ENCODE results near the gene NBPF8.
"Not testable (repeated sequence)": the region's sequence is repeated elsewhere in the genome, so short reads cannot be mapped to it uniquely, and the experiment has no call there.

Gene NBPF8

GRCh38 chr1:120391365-120391764 is 23.5 kb upstream of the NBPF8 start:
- H3K36me3 ChIP-seq (ENCODE audit: control insufficient read depth in 1 of 2, insufficient read depth in 2 of 2, low read depth in 1 of 2, low read length in 2 of 2); H3K4me2 ChIP-seq (ENCODE audit: low read length, poor library complexity, severe bottlenecking); H3K79me1 ChIP-seq (replicated peaks; ENCODE audit: low read length, poor library complexity, severe bottlenecking); H3K4me1 ChIP-seq (ENCODE audit: control insufficient read depth, insufficient read depth, low read depth, low read length); H2BK15ac ChIP-seq (ENCODE audit: low read depth, poor library complexity, severe bottlenecking); H2BK120ac ChIP-seq (ENCODE audit: low read depth, low read length); H3K4ac ChIP-seq (ENCODE audit: low read depth in 1 of 2, low read length in 2 of 2); H3K23ac ChIP-seq (ENCODE audit: low read length in 2 of 2); DNase-seq; H3K9me3 ChIP-seq (ENCODE audit: control insufficient read depth, low read length); H3K27ac ChIP-seq (ENCODE audit: low read length, poor library complexity, severe bottlenecking); H3K9ac ChIP-seq (ENCODE audit: low read length); H2BK5ac ChIP-seq (ENCODE audit: low read depth, low read length, poor library complexity, severe bottlenecking); H4K91ac ChIP-seq (ENCODE audit: low read length); H4K8ac ChIP-seq (ENCODE audit: low read length); H2AK5ac ChIP-seq (ENCODE audit: low read length, severe bottlenecking); H3K27me3 ChIP-seq (ENCODE audit: control insufficient read depth in 1 of 2, insufficient read depth in 1 of 2, low read length in 2 of 2); H3K18ac ChIP-seq (ENCODE audit: low read depth in 1 of 2, low read length in 2 of 2); H2BK12ac ChIP-seq (ENCODE audit: low read length in 2 of 2); H2AFZ ChIP-seq (ENCODE audit: low read depth, low read length); H3K4me3 ChIP-seq (ENCODE audit: insufficient read depth in 1 of 2, low read depth in 1 of 2, low read length in 2 of 2); H3K14ac ChIP-seq (ENCODE audit: low read length in 2 of 2): not testable (repeated sequence)
- 96% methylated on average over 3 of the region's 4 CpGs for WGBS

- not testable (repeated sequence) for H3K27ac ChIP-seq (ENCODE audit: low read length, poor library complexity, severe bottlenecking); H3K9ac ChIP-seq (ENCODE audit: low read length); H3K36me3 ChIP-seq (ENCODE audit: control insufficient read depth in 1 of 2, insufficient read depth in 2 of 2, low read depth in 1 of 2, low read length in 2 of 2); H3K23ac ChIP-seq (ENCODE audit: low read length in 2 of 2); H3K4ac ChIP-seq (ENCODE audit: low read depth in 1 of 2, low read length in 2 of 2); H3K9me3 ChIP-seq (ENCODE audit: control insufficient read depth, low read length); H2BK5ac ChIP-seq (ENCODE audit: low read depth, low read length, poor library complexity, severe bottlenecking); H3K27me3 ChIP-seq (ENCODE audit: control insufficient read depth in 1 of 2, insufficient read depth in 1 of 2, low read length in 2 of 2); H2BK120ac ChIP-seq (ENCODE audit: low read depth, low read length); H3K79me1 ChIP-seq (replicated peaks; ENCODE audit: low read length, poor library complexity, severe bottlenecking); H2AK5ac ChIP-seq (ENCODE audit: low read length, severe bottlenecking); H3K4me2 ChIP-seq (ENCODE audit: low read length, poor library complexity, severe bottlenecking); H2BK15ac ChIP-seq (ENCODE audit: low read depth, poor library complexity, severe bottlenecking); DNase-seq; H3K18ac ChIP-seq (ENCODE audit: low read depth in 1 of 2, low read length in 2 of 2); H3K14ac ChIP-seq (ENCODE audit: low read length in 2 of 2); H3K4me3 ChIP-seq (ENCODE audit: insufficient read depth in 1 of 2, low read depth in 1 of 2, low read length in 2 of 2); H2BK12ac ChIP-seq (ENCODE audit: low read length in 2 of 2); H4K8ac ChIP-seq (ENCODE audit: low read length); H3K4me1 ChIP-seq (ENCODE audit: control insufficient read depth, insufficient read depth, low read depth, low read length); H4K91ac ChIP-seq (ENCODE audit: low read length); H2AFZ ChIP-seq (ENCODE audit: low read depth, low read length)
- no CpG with 5 or more reads among the region's 13 CpGs for WGBS
Measured at GRCh38 chr1:120393316-120394232, 21.3 kb upstream of the NBPF8 start.

- not testable (repeated sequence) for H3K23ac ChIP-seq (ENCODE audit: low read length in 2 of 2); H3K9ac ChIP-seq (ENCODE audit: low read length); H4K8ac ChIP-seq (ENCODE audit: low read length); H4K91ac ChIP-seq (ENCODE audit: low read length); H2BK120ac ChIP-seq (ENCODE audit: low read depth, low read length); H2AK5ac ChIP-seq (ENCODE audit: low read length, severe bottlenecking); H2AFZ ChIP-seq (ENCODE audit: low read depth, low read length); H3K4ac ChIP-seq (ENCODE audit: low read depth in 1 of 2, low read length in 2 of 2); H2BK5ac ChIP-seq (ENCODE audit: low read depth, low read length, poor library complexity, severe bottlenecking); H3K4me1 ChIP-seq (ENCODE audit: control insufficient read depth, insufficient read depth, low read depth, low read length); H3K27me3 ChIP-seq (ENCODE audit: control insufficient read depth in 1 of 2, insufficient read depth in 1 of 2, low read length in 2 of 2); H3K18ac ChIP-seq (ENCODE audit: low read depth in 1 of 2, low read length in 2 of 2); H3K27ac ChIP-seq (ENCODE audit: low read length, poor library complexity, severe bottlenecking); H3K79me1 ChIP-seq (replicated peaks; ENCODE audit: low read length, poor library complexity, severe bottlenecking); H3K4me2 ChIP-seq (ENCODE audit: low read length, poor library complexity, severe bottlenecking); DNase-seq; H3K9me3 ChIP-seq (ENCODE audit: control insufficient read depth, low read length); H3K36me3 ChIP-seq (ENCODE audit: control insufficient read depth in 1 of 2, insufficient read depth in 2 of 2, low read depth in 1 of 2, low read length in 2 of 2); H2BK15ac ChIP-seq (ENCODE audit: low read depth, poor library complexity, severe bottlenecking); H3K14ac ChIP-seq (ENCODE audit: low read length in 2 of 2); H3K4me3 ChIP-seq (ENCODE audit: insufficient read depth in 1 of 2, low read depth in 1 of 2, low read length in 2 of 2); H2BK12ac ChIP-seq (ENCODE audit: low read length in 2 of 2)
- no CpG with 5 or more reads among the region's 1 CpG for WGBS
Measured at GRCh38 chr1:120405348-120405747, 9.5 kb upstream of the NBPF8 start.

DNA sequence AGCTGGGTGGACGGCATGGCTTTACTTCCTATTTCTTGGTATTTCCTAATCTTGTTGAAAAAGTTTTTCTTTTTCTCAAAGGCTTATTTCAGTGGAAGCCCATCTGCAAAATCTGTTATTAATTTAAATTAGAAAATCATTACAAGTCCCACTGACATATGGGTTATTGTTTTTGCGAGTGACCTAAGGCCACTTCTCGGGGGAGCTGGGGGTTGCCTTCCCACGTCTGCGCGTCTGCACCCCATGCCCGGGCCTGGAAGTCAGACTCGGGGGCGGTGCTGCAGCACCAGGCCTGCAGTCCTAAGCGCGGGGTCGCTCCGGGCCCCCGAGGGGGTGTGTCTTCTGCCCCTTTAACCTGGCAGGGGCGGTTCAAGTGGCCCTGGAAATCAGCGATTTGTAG is 384 bp upstream of the NBPF8 start:
- not testable (repeated sequence) for H3K4me1 ChIP-seq (ENCODE audit: control insufficient read depth, insufficient read depth, low read depth, low read length); H3K27ac ChIP-seq (ENCODE audit: low read length, poor library complexity, severe bottlenecking); H3K27me3 ChIP-seq (ENCODE audit: control insufficient read depth in 1 of 2, insufficient read depth in 1 of 2, low read length in 2 of 2); H3K14ac ChIP-seq (ENCODE audit: low read length in 2 of 2); H2BK12ac ChIP-seq (ENCODE audit: low read length in 2 of 2); H4K91ac ChIP-seq (ENCODE audit: low read length); H3K23ac ChIP-seq (ENCODE audit: low read length in 2 of 2); H3K9me3 ChIP-seq (ENCODE audit: control insufficient read depth, low read length); H3K4ac ChIP-seq (ENCODE audit: low read depth in 1 of 2, low read length in 2 of 2); H3K18ac ChIP-seq (ENCODE audit: low read depth in 1 of 2, low read length in 2 of 2); H3K79me1 ChIP-seq (replicated peaks; ENCODE audit: low read length, poor library complexity, severe bottlenecking); H2BK5ac ChIP-seq (ENCODE audit: low read depth, low read length, poor library complexity, severe bottlenecking); H3K36me3 ChIP-seq (ENCODE audit: control insufficient read depth in 1 of 2, insufficient read depth in 2 of 2, low read depth in 1 of 2, low read length in 2 of 2); H2BK15ac ChIP-seq (ENCODE audit: low read depth, poor library complexity, severe bottlenecking); H2AFZ ChIP-seq (ENCODE audit: low read depth, low read length); H2AK5ac ChIP-seq (ENCODE audit: low read length, severe bottlenecking); DNase-seq; H3K9ac ChIP-seq (ENCODE audit: low read length); H2BK120ac ChIP-seq (ENCODE audit: low read depth, low read length); H4K8ac ChIP-seq (ENCODE audit: low read length)
- Histone ChIP-seq H3K4me3 (ENCODE audit: insufficient read depth in 1 of 2, low read depth in 1 of 2, low read length in 2 of 2) (peak overlapping the region in 1 of 2 experiments; percentile 74), H3K4me2 (ENCODE audit: low read length, poor library complexity, severe bottlenecking) (peak overlapping the region; percentile 50)
- no CpG with 5 or more reads among the region's 16 CpGs for WGBS
